PFSK-1 (cell line): Measurements from ENCODE around the gene TGDS.

Experiments
- FOXP2 ChIP-seq: optimal IDR thresholded peaks from 2 replicates; pipeline ENCODE3; 2011; ENCODE audit warnings: borderline replicate concordance, control low read depth, inconsistent platforms; ENCODE audit not compliant: insufficient read depth; ENCODE audit errors: extremely low read length, extremely low read depth
- POLR2AphosphoS5 ChIP-seq: IDR thresholded peaks from 2 replicates; pipeline ENCODE4 v1.6.1; 2012; ENCODE audit warnings: low read depth, mild to moderate bottlenecking, control low read depth, low read length, moderate library complexity
- REST ChIP-seq, 2 experiments: IDR thresholded peaks; 2 replicates each; pipeline versions ENCODE4 v1.6.1 to v1.8.0; 2011 to 2012; ENCODE audit warnings: low read depth in 2 of 2, low read length in 2 of 2, control low read depth in 1 of 2, inconsistent platforms in 1 of 2, mild to moderate bottlenecking in 1 of 2, moderate library complexity in 1 of 2; ENCODE audit not compliant: insufficient read depth in 1 of 2
- SIN3A ChIP-seq: IDR thresholded peaks from 2 replicates; pipeline ENCODE4 v1.6.1; 2012; ENCODE audit warnings: mild to moderate bottlenecking, low read length, moderate library complexity, borderline replicate concordance; ENCODE audit not compliant: insufficient read depth
- TAF1 ChIP-seq: IDR thresholded peaks from 2 replicates; pipeline ENCODE4 v1.6.1; 2012; ENCODE audit warnings: low read length, control low read depth, borderline replicate concordance; ENCODE audit not compliant: insufficient read depth

TGDS gene

GRCh38 chr13:94525781-94526180 is 70.2 kb downstream of the TGDS start:
- TF ChIP-seq SIN3A (no peak), REST (IDR thresholded peaks at IDR 0.05; ENCODE audit: insufficient read depth in 1 of 2, low read depth in 2 of 2, low read length in 2 of 2) (no peak), POLR2AphosphoS5 (no peak), TAF1 (no peak), FOXP2 (no peak)

- TF ChIP-seq FOXP2 (no peak), SIN3A (no peak), TAF1 (no peak), REST (IDR thresholded peaks at IDR 0.05; ENCODE audit: insufficient read depth in 1 of 2, low read depth in 2 of 2, low read length in 2 of 2) (no peak), POLR2AphosphoS5 (no peak)
Measured at GRCh38 chr13:94524407-94524806, 71.5 kb downstream of the TGDS start.
